K562 (cell line): ENCODE results near the gene NPM3. TPM values are rescaled to one million over a fixed set of nuclear protein-coding genes. Genes with fewer than 3 reads are reported as not detected.

Experiments used
- ATAC-seq: fragments of 200-7000 bp; cut with Tn5 transposase; 3 replicates; pipeline ENCODE4 v1.9.1; 2020; ENCODE audit warnings: moderate library complexity
- BruUV-seq: library from RNA; stranded (reverse); fragments of 400-500 nt; replicated peaks from 2 replicates; lab custom pipeline; 2021; lab: Mats Ljungman, UMichigan
- CTCF ChIA-PET: fragments of 300-600 bp; formaldehyde crosslinking; extraction: SDS; loops from one replicate; lab custom pipeline; 2021; ENCODE audit warnings: low intra/inter-chr PET ratio; lab: Yijun Ruan, JAX
- POLR2A ChIA-PET: fragments of 300-600, 350-650 bp; sonication (Branson Sonifier 250); formaldehyde crosslinking; extraction: SDS; loops from one replicate; lab custom pipeline; 2021; ENCODE audit warnings: antibody characterized with exemption, inconsistent platforms; lab: Yijun Ruan, JAX
- DNase-seq, 4 experiments: peaks; one replicate each; pipeline versions ENCODE4 v3.0.0 to v3.0.0-alpha.2; 2011 to 2018; ENCODE audit warnings: low spot score in 3 of 4, mixed read lengths in 3 of 4; ENCODE audit errors: extremely low read depth in 1 of 4
- FAIRE-seq: peaks from 2 replicates; lab custom pipeline; 2011; peaks lifted over from hg19 to GRCh38; lab: Jason Lieb, UNC
- H2AFZ ChIP-seq: 2 replicates; pipeline ENCODE4 v1.6.0; 2011; ENCODE audit warnings: low read depth, low read length, control low read depth, inconsistent platforms
- H3K27ac ChIP-seq: fragments of 200-600 bp; 3 replicates; pipeline ENCODE4 v1.8.0; 2011; ENCODE audit warnings: low read depth, mild to moderate bottlenecking, control low read depth, inconsistent platforms, low read length, moderate library complexity, mixed read lengths; ENCODE audit errors: extremely low read depth
- H3K27me3 ChIP-seq, 2 experiments: fragments of 300-600 bp in 1 of 2; 2 replicates in 1 of 2; 3 replicates in 1 of 2; pipeline versions ENCODE4 v1.6.0 to v1.8.0; 2011; ENCODE audit warnings: inconsistent platforms in 2 of 2, low read length in 2 of 2, mild to moderate bottlenecking in 1 of 2, mixed read lengths in 1 of 2, moderate library complexity in 1 of 2; ENCODE audit not compliant: control insufficient read depth in 2 of 2, insufficient read depth in 2 of 2
- H3K36me3 ChIP-seq: fragments of 300-600 bp; 3 replicates; pipeline ENCODE4 v1.8.0; 2011; ENCODE audit warnings: mild to moderate bottlenecking, low read length, inconsistent platforms; ENCODE audit not compliant: control insufficient read depth, insufficient read depth
- H3K4me1 ChIP-seq, 2 experiments: fragments of 200-600 bp in 1 of 2; replicated peaks in 1 of 2; 2 replicates in 1 of 2; 3 replicates in 1 of 2; pipeline versions ENCODE4 v1.5.1 to v1.8.0; 2011; ENCODE audit warnings: inconsistent platforms in 2 of 2, low read length in 2 of 2, mild to moderate bottlenecking in 1 of 2, mixed read lengths in 1 of 2, moderate library complexity in 1 of 2; ENCODE audit not compliant: control insufficient read depth in 2 of 2, insufficient read depth in 2 of 2
- H3K4me2 ChIP-seq: 2 replicates; pipeline ENCODE4 v1.6.1; 2011; ENCODE audit warnings: low read length, control low read depth, inconsistent platforms, mixed read lengths; ENCODE audit not compliant: insufficient read depth
- H3K4me3 ChIP-seq: fragments of 200-600 bp; sonication (generic), shearing (Covaris generic); 2 replicates; pipeline ENCODE4 v1.5.1; 2016; ENCODE audit warnings: control low read depth, inconsistent platforms
- H3K79me2 ChIP-seq: fragments of 200-600 bp; 3 replicates; pipeline ENCODE4 v1.8.0; 2011; ENCODE audit warnings: low read length, inconsistent platforms; ENCODE audit not compliant: control insufficient read depth, insufficient read depth
- H3K9ac ChIP-seq, 2 experiments: 2 replicates each; pipeline versions ENCODE4 v1.6.0 to v1.6.1; 2011; ENCODE audit warnings: low read depth in 2 of 2, low read length in 2 of 2, control low read depth in 1 of 2, inconsistent platforms in 1 of 2, mild to moderate bottlenecking in 1 of 2, mixed read lengths in 1 of 2; ENCODE audit not compliant: insufficient read depth in 1 of 2
- H3K9me1 ChIP-seq: one replicate; pipeline ENCODE4 v1.6.0; 2011; ENCODE audit warnings: inconsistent platforms, mild to moderate bottlenecking, low read length, moderate library complexity; ENCODE audit not compliant: control insufficient read depth, insufficient read depth
- H3K9me3 ChIP-seq: replicated peaks from 2 replicates; pipeline ENCODE4 v1.5.1; 2011; ENCODE audit warnings: low read depth, low read length, inconsistent platforms; ENCODE audit not compliant: control insufficient read depth, insufficient read depth
- H4K20me1 ChIP-seq: replicated peaks from 2 replicates; pipeline ENCODE4 v1.6.1; 2011; ENCODE audit warnings: low read length, inconsistent platforms, mixed read lengths; ENCODE audit not compliant: control insufficient read depth, insufficient read depth
- ETV5 ChIP-seq: sonication (generic); formaldehyde crosslinking; IDR thresholded peaks from 2 replicates; pipeline ENCODE4 v1.4.0; 2020; ENCODE audit warnings: low read depth, mild to moderate bottlenecking, missing genetic modification reagents
- GABPB1 ChIP-seq: sonication (generic); formaldehyde crosslinking; IDR thresholded peaks from 2 replicates; pipeline ENCODE4 v1.8.0; 2022; ENCODE audit warnings: mild to moderate bottlenecking, missing genetic modification reagents
- MTA1 ChIP-seq: fragments of 450-650 bp; IDR thresholded peaks from 2 replicates; pipeline ENCODE4 v1.6.1; 2017; ENCODE audit warnings: borderline replicate concordance
- RFX7 ChIP-seq: fragments of 250-450 bp; sonication (Bioruptor Pico); IDR thresholded peaks from 2 replicates; pipeline ENCODE4 v1.5.1; 2021; ENCODE audit warnings: mild to moderate bottlenecking
- SETDB1 ChIP-seq: IDR thresholded peaks from one replicate; pipeline ENCODE4 v1.6.1; 2012; ENCODE audit warnings: low read length, control low read depth, inconsistent platforms
- ZNF3 ChIP-seq: fragments of 250-450 bp; sonication (Bioruptor Pico); IDR thresholded peaks from 2 replicates; pipeline ENCODE4 v1.5.0; 2021; ENCODE audit warnings: mild to moderate bottlenecking, moderate library complexity
- ZSCAN29 ChIP-seq: fragments of 450-650 bp; IDR thresholded peaks from 2 replicates; pipeline ENCODE4 v1.6.1; 2017
- WGBS: fragments of 100-300 bp; shearing (Covaris generic); methylation state at CpG from one replicate; pipeline ENCODE4 v1.1.6; 2016; ENCODE audit warnings: low coverage, mixed read lengths; ENCODE audit not compliant: insufficient coverage; ENCODE audit errors: missing lambda C conversion rate; 5-methylcytosine and 5-hydroxymethylcytosine counted together
- in situ Hi-C: fragments of 300-500 bp; cut with MboI; formaldehyde crosslinking; loops from 4 replicates; pipeline ENCODE4 v1.15.0; 2018; ENCODE audit warnings: inconsistent platforms, mixed read lengths
- intact Hi-C: fragments of 100-400 bp; cut with micrococcal nuclease; formaldehyde crosslinking; loops from 2 replicates; pipeline ENCODE4 v1.14.2; 2022
- polyA plus RNA-seq, 8 experiments: library from polyadenylated mRNA; depleted of rRNA in 4 of 8; stranded (reverse) in 5 of 8; unstranded in 3 of 8; fragments of >200 nt; fragmentation: Nextera tagmentation in 2 of 8; fragmentation: Illumina TruSeq in 1 of 8; extraction: Ambion mirVana in 2 of 8; extraction: Trizol in 1 of 8; gene quantifications; 2 replicates each; pipeline versions ENCODE4 v1.2.1 to v1.2.3, GENCODE V29; 2011 to 2014; ENCODE audit warnings: inconsistent platforms in 1 of 8, missing spikeins in 1 of 8
- total RNA-seq, 7 experiments: library from RNA; depleted of rRNA in 6 of 7; stranded (reverse); fragments of >200 nt in 6 of 7; fragmentation: Illumina TruSeq in 2 of 7; extraction: Trizol in 2 of 7; gene quantifications; 2 replicates each; pipeline versions ENCODE4 v1.2.1 to v1.2.3, GENCODE V29; 2011 to 2021; ENCODE audit warnings: low replicate concordance in 1 of 7
- TF ChIP-seq, protein P1 (sequence below): sonication (generic); formaldehyde crosslinking; IDR thresholded peaks from 2 replicates; pipeline ENCODE4 v1.8.1; 2023; ENCODE audit warnings: mild to moderate bottlenecking, missing genetic modification reagents

Gene NPM3
- total and polyA plus RNA-seq, 9 of the 15 experiments (the other 6 are each of a cell fraction or from before 2014, with no cell fraction given), result 15.2 to 239 (median 114) TPM

DNA sequence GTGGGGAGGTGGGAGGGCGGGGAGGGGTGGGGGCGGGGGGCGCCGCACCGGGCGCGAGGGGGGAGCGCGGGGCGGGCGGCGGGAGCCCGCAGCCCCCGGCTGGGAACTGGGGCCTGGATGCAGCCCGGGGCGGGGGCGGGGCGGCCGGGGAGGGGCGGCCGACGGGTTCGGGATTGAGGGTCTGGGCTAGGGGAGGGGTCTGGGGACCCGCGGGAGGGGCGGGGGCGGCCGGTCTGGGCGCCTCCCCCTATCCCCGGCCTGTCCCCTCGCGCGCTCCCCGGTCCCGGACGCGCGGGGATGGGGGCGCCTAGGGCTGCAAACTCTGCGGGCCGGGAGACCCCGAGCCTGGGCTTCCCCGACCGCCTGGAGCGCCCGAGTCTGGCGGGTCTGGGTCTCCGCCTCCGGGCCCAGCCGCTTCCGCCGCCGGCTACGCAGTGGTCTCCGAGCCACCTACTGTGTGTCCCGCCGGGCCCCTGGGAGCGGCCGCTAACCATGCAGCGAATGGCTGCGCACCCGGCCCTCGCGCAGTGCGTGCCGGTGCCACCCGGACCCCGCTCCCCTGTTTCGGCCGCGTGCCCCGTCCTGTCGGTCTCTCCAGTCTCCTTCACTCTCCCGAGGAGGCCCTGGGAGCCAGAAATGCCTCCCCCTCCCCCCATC lies 7.0 kb downstream of the NPM3 start:
- POLR2A ChIA-PET, result no interaction called here
- no peak overlapping the region for H3K4me3 ChIP-seq
- H3K36me3 ChIP-seq, result peaks cover 13% of the 10 kb centered on the region; the same call in 2 of the 3 replicates
- H2AFZ ChIP-seq, result no peak overlapping the region
- intact Hi-C loops, result no loop called here
- peaks cover 6 to 44% of the 10 kb centered on the region in 2 experiments for H3K4me1 ChIP-seq
- H4K20me1 ChIP-seq, result peaks cover 11% of the 10 kb centered on the region
- no peak for ATAC-seq
- FAIRE-seq, result no peak
- WGBS, result 97% methylated on average over 6 of the region's 74 CpGs
- in situ Hi-C loops, result no loop called here
- peaks cover 4% of the 10 kb centered on the region; the same call in 1 of the 3 replicates for H3K79me2 ChIP-seq
- no TSS peak for BruUV-seq
- no peaks in the 10 kb centered on the region for H3K9me3 ChIP-seq
- no peak overlapping the region for H3K4me2 ChIP-seq
- H3K27me3 ChIP-seq, result peaks cover 4 to 5% of the 10 kb centered on the region in 2 experiments; a peak in 1 of 5 replicates
- H3K9me1 ChIP-seq, result no peaks in the 10 kb centered on the region
- CTCF ChIA-PET, result no interaction called here
- TF ChIP-seq RFX7 (CRISPR knock-in tag) (no peak), MTA1 (no peak), SETDB1 (no peak), ZNF3 (CRISPR knock-in tag) (no peak), GABPB1 (CRISPR knock-in tag) (no peak), ETV5 (CRISPR knock-in tag) (no peak), ZSCAN29 (no peak)
- TF ChIP-seq, protein P1, sequence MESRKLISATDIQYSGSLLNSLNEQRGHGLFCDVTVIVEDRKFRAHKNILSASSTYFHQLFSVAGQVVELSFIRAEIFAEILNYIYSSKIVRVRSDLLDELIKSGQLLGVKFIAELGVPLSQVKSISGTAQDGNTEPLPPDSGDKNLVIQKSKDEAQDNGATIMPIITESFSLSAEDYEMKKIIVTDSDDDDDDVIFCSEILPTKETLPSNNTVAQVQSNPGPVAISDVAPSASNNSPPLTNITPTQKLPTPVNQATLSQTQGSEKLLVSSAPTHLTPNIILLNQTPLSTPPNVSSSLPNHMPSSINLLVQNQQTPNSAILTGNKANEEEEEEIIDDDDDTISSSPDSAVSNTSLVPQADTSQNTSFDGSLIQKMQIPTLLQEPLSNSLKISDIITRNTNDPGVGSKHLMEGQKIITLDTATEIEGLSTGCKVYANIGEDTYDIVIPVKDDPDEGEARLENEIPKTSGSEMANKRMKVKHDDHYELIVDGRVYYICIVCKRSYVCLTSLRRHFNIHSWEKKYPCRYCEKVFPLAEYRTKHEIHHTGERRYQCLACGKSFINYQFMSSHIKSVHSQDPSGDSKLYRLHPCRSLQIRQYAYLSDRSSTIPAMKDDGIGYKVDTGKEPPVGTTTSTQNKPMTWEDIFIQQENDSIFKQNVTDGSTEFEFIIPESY (CRISPR knock-in tag), result peak; percentile 44; the same call in 1 of the 2 replicates
- TF ChIP-seq, all 486 proteins: peak for 1
- H3K27ac ChIP-seq, result no peak overlapping the region
- no peak overlapping the region for H3K9ac ChIP-seq
- no peak for DNase-seq
